ENCODE data around the gene OTOP2.

Gene OTOP2

DNA sequence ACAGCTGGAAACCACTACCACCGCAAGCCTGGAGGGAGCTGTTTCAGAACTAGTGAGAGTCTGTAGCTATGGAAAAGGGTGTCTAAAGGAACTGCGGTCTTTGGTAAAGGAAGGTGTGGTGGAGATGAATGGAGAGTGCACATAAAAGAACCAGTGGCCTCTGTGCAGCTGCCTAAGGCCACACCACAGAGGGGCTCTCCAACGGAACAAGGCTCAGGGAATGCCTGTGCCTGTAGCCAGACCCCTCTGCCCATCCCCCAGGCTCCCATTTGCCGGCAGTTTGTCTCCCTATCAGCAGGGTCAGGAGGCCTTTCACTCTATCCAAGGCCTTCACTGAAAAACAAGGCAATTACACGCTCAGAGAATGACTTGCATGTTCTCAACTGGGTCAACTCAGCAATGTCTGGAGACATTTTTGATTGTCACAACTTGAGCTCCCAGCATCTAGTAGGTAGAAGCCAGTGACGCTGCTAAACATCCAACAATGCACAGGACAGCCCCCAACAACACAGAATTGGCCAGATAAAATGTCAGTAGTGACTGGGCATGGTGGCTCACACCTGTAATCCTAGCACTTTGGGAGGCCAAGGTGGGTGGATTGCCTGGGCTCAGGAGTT is 48.0 kb upstream of the OTOP2 start:
- 0 out of 2 replicates have a peak, but pooled peaks cover 3% of the 10 kb centered on the region for H3K36me3 ChIP-seq (ENCODE audit: control insufficient read depth, low read length)
- no peak overlapping the region for H3K27ac ChIP-seq (ENCODE audit: low read depth, low read length)
- peaks cover 11% of the 10 kb centered on the region for H3K79me2 ChIP-seq (ENCODE audit: control insufficient read depth, low read length)
- TF ChIP-seq, protein P1, sequence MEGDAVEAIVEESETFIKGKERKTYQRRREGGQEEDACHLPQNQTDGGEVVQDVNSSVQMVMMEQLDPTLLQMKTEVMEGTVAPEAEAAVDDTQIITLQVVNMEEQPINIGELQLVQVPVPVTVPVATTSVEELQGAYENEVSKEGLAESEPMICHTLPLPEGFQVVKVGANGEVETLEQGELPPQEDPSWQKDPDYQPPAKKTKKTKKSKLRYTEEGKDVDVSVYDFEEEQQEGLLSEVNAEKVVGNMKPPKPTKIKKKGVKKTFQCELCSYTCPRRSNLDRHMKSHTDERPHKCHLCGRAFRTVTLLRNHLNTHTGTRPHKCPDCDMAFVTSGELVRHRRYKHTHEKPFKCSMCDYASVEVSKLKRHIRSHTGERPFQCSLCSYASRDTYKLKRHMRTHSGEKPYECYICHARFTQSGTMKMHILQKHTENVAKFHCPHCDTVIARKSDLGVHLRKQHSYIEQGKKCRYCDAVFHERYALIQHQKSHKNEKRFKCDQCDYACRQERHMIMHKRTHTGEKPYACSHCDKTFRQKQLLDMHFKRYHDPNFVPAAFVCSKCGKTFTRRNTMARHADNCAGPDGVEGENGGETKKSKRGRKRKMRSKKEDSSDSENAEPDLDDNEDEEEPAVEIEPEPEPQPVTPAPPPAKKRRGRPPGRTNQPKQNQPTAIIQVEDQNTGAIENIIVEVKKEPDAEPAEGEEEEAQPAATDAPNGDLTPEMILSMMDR (IDR thresholded peaks at IDR 0.05; ENCODE audit: low read depth, low read length, poor library complexity, severe bottlenecking): no peak
- no peak for TF ChIP-seq EZH2phosphoT487 (IDR thresholded peaks at IDR 0.05; ENCODE audit: borderline replicate concordance, low read length)
- no peaks in the 10 kb centered on the region for H3K27me3 ChIP-seq (ENCODE audit: control insufficient read depth, low read length)
- H3K9me3 ChIP-seq (ENCODE audit: control insufficient read depth, insufficient read depth, low read length): no peaks in the 10 kb centered on the region
- no peak overlapping the region for H3K4me3 ChIP-seq (ENCODE audit: low read length)
- H4K20me1 ChIP-seq (ENCODE audit: control insufficient read depth, insufficient read depth, low read depth, low read length): no peaks in the 10 kb centered on the region
- peaks cover 7% of the 10 kb centered on the region for H3F3A ChIP-seq (ENCODE audit: control insufficient read depth, insufficient read depth)
- peaks cover 18% of the 10 kb centered on the region for H3K4me1 ChIP-seq (ENCODE audit: control insufficient read depth, low read length)
- H3K9me2 ChIP-seq (replicated peaks; ENCODE audit: control insufficient read depth, low read length): no peaks in the 10 kb centered on the region
- H3K4me2 ChIP-seq (ENCODE audit: low read length): no peak overlapping the region

DNA sequence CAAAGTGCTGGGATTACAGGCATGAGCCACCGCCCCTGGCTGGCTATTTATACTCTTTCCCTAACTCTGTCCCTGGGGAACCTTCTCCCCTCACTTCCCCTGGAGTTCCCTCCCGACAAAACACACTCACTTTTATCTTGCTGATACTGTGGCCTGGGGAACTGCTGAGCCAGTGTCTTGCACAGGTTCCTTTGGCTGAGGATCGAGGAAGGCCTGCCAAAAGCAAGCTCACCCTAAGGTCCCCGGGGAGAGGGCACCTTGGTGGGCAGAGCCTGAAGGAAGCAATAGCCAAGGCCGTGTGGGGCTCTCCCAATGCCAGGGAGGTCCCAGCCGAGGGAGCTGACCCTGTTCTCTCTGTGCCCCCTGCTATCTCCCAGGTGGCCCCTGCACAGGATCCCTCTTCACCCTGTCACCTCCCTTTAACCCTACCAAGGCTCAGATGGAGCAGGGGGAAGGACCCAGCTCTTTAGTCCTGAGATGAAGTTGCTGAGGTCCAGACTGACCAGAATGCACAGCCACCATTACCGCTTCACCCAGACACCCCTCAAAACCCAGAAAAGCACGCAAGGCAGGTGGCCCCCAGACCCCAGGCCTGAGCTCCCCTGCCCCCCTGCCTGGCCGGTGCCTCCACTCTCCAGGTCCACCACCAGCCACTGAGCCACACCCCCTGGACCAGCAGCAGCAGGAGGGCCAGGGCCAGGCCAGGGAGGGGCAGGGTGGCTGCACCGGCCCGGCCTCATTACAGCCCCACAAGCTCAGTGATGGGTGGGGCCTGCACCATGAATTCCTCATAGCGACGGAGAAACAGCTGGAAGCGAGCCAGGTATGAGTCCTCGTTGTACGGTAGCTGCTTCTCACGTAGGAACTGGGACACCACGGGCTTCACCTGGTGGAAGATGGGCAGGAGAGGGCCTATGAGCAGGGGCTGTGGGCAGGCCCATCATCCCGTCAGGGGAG is 46.2 kb upstream of the OTOP2 start:
- H4K20me1 ChIP-seq (ENCODE audit: control insufficient read depth, insufficient read depth, low read depth, low read length): no peaks in the 10 kb centered on the region
- peaks cover 9% of the 10 kb centered on the region for H3K4me1 ChIP-seq (ENCODE audit: control insufficient read depth, low read length)
- no peak overlapping the region for H3K4me2 ChIP-seq (ENCODE audit: low read length)
- H3K4me3 ChIP-seq (ENCODE audit: low read length): no peak overlapping the region
- peaks cover 7% of the 10 kb centered on the region for H3F3A ChIP-seq (ENCODE audit: control insufficient read depth, insufficient read depth)
- H3K27me3 ChIP-seq (ENCODE audit: control insufficient read depth, low read length): no peaks in the 10 kb centered on the region
- H3K27ac ChIP-seq (ENCODE audit: low read depth, low read length): no peak overlapping the region
- no peaks in the 10 kb centered on the region for H3K9me3 ChIP-seq (ENCODE audit: control insufficient read depth, insufficient read depth, low read length)
- H3K79me2 ChIP-seq (ENCODE audit: control insufficient read depth, low read length): peaks cover 7% of the 10 kb centered on the region
- TF ChIP-seq, protein P1 (IDR thresholded peaks at IDR 0.05; ENCODE audit: low read depth, low read length, poor library complexity, severe bottlenecking): no peak
- no peak for TF ChIP-seq EZH2phosphoT487 (IDR thresholded peaks at IDR 0.05; ENCODE audit: borderline replicate concordance, low read length)
- H3K36me3 ChIP-seq (ENCODE audit: control insufficient read depth, low read length): 0 out of 2 replicates have a peak, but pooled peaks cover 3% of the 10 kb centered on the region
- H3K9me2 ChIP-seq (replicated peaks; ENCODE audit: control insufficient read depth, low read length): no peaks in the 10 kb centered on the region

DNA sequence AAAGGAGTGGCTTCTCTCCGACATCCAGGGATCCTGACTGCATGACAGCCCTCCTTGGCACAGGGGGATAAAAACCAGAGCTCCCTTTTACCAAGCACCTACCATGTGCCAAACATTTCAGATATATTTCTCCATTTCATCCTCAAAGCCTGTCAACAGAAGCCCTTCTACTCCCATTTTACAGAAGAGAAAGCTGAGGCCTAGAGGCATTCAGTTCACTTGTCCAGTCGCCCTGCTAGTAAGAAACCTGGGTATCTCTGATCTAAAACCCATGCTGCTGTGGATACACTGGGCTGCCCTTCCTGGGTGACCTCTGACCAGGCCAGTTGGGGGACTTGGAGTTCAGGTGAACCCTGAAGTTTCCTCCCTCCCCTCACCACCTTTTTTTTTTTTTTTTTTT is 45.4 kb upstream of the OTOP2 start:
- Histone ChIP-seq H3K9me2 (replicated peaks; ENCODE audit: control insufficient read depth, low read length) (no peaks in the 10 kb centered on the region), H4K20me1 (ENCODE audit: control insufficient read depth, insufficient read depth, low read depth, low read length) (no peaks in the 10 kb centered on the region), H3K9me3 (ENCODE audit: control insufficient read depth, insufficient read depth, low read length) (no peaks in the 10 kb centered on the region), H3K4me1 (ENCODE audit: control insufficient read depth, low read length) (peaks cover 9% of the 10 kb centered on the region), H3K4me2 (ENCODE audit: low read length) (no peak overlapping the region), H3K27me3 (ENCODE audit: control insufficient read depth, low read length) (no peaks in the 10 kb centered on the region), H3K79me2 (ENCODE audit: control insufficient read depth, low read length) (peaks cover 5% of the 10 kb centered on the region), H3K27ac (ENCODE audit: low read depth, low read length) (no peak overlapping the region), H3F3A (ENCODE audit: control insufficient read depth, insufficient read depth) (peaks cover 7% of the 10 kb centered on the region), H3K36me3 (ENCODE audit: control insufficient read depth, low read length) (0 out of 2 replicates have a peak, but pooled peaks cover under 1% of the 10 kb centered on the region), H3K4me3 (ENCODE audit: low read length) (no peak overlapping the region)
- TF ChIP-seq EZH2phosphoT487 (IDR thresholded peaks at IDR 0.05; ENCODE audit: borderline replicate concordance, low read length): no peak
- TF ChIP-seq, protein P1 (IDR thresholded peaks at IDR 0.05; ENCODE audit: low read depth, low read length, poor library complexity, severe bottlenecking): no peak
